ENCODE results near the gene NUDCD3. TPM values are rescaled to one million over a fixed set of nuclear protein-coding genes. Genes with fewer than 3 reads are reported as not detected.

Gene NUDCD3
- total RNA-seq, 1 donor from 2014 or later = 90.3 TPM

DNA sequence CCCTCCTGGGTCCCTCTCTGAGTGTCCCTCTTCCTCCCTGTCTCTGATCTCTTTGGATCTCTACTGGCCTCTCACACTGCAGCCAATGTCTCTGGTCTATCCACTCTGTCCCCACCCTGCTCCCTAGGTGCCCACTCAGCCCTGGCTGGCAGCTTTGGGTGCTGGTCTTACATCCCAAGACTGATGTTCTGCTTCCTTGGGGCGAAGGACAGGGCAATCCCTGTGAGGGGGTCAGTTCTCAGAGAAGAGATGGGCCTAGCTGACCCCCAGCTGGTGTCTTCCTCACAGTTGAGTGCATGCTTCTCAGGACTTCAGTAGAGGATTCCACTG, 113.4 kb downstream of the NUDCD3 start:
- intact Hi-C loops (cut with DNase I) = no loop called here
- DNase-seq (ENCODE audit: low spot score) = no peak

DNA sequence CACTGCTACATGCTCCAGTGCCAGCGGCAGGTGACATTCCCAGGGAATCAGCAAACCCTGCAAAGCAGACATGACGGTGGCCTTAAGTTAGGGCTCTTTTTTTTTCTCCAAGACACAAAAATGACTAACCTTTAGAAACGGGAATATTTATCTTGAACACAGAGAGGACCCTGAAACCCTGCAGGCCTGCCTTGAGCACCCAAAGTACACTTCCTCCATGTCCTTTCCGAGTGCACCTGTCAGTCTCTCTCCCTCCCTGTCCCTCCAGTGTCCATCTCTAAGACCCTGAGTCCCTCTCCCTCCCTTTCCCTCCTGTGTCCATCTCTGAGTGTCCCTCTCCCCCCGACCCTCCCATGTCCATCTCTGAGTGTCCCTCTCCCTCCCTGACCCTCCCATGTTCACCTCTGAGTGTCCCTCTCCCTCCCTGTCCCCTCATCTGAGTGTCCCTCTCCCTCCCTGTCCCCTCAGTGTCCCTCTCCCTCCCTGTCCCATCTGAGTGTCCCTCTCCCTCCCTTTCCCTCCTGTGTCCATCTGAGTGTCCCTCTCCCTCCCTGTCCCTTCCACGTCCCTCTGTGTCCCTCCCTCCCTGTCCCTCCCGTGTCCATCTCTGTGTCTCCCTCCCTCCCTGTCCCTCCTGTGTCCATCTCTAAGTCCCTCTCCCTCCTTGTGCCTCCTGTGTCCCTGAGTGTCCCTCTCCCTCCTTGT, 113.9 kb downstream of the NUDCD3 start:
- intact Hi-C loops (cut with DNase I) = no loop called here
- no peak for DNase-seq (ENCODE audit: low spot score)

DNA sequence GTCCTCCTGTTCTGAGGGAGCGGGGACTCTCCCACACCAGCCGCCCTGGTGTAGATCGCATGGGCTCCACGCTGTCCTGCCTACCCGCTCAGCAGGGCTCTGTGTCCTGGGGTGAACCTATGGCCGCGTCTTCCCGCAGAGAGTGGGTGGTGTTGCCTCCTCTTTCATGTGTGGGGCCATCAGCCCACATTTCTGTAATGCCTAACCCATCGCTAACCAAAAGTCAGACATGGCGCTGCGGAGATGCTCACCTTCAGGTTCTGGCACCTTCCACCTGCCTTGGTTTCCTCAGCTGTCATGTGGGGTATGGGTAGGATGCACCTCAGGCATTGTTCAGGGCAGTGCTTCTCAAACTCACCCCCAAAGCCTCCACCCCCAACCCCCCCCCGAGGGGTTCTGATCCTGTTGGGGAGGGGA, 114.5 kb downstream of the NUDCD3 start:
- intact Hi-C loops (cut with DNase I) = no loop called here
- DNase-seq (ENCODE audit: low spot score) = peak; percentile 57

DNA sequence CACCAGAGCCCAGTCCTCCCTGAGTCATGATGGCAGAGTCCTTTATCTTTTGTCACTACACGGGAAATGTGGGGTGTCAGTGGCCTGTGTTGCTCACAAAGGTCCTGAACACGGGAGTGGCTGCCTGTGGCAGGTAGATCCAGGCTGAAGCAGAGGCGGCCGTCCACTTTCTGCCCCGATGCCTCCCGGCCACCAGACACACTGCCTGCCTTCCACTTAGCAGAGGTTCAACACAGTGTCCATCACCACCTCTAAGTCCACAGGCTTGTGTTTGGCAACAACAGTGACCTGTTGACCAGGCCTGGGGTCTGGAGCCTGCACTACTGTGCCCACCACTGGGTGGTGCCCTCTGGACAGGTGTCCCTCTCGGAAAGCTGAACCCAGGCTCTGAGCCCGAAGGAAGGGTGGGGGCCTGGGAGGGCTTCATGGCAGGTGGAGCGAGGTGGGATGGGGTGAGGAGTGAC, 115.2 kb downstream of the NUDCD3 start:
- peak; percentile 70 for DNase-seq (ENCODE audit: low spot score)
- intact Hi-C loops (cut with DNase I) = no loop called here

- peak; percentile 66 for DNase-seq (ENCODE audit: low spot score)
- intact Hi-C loops (cut with DNase I) = no loop called here
Measured at GRCh38 chr7:44374007-44374763, 116.3 kb downstream of the NUDCD3 start.

- DNase-seq (ENCODE audit: low spot score) = peak; percentile 66
- intact Hi-C loops (cut with DNase I) = no loop called here
Measured at GRCh38 chr7:44373418-44373740, 117.1 kb downstream of the NUDCD3 start.

- intact Hi-C loops (cut with DNase I) = no loop called here
- no peak for DNase-seq (ENCODE audit: low spot score)
Measured at GRCh38 chr7:44372560-44373417, 117.7 kb downstream of the NUDCD3 start.

GRCh38 chr7:44368885-44369284, 121.6 kb downstream of the NUDCD3 start:
- intact Hi-C loops (cut with DNase I) = loop anchor here (10.0 kb wide), 1 partner anchor 134 kb away; no protein-coding TSS in a partner anchor
- no peak for DNase-seq (ENCODE audit: low spot score)

- intact Hi-C loops (cut with DNase I) = loop anchor here (10.0 kb wide), 1 partner anchor 134 kb away; no protein-coding TSS in a partner anchor
- no peak for DNase-seq (ENCODE audit: low spot score)
Measured at GRCh38 chr7:44368455-44368854, 122.0 kb downstream of the NUDCD3 start.

DNA sequence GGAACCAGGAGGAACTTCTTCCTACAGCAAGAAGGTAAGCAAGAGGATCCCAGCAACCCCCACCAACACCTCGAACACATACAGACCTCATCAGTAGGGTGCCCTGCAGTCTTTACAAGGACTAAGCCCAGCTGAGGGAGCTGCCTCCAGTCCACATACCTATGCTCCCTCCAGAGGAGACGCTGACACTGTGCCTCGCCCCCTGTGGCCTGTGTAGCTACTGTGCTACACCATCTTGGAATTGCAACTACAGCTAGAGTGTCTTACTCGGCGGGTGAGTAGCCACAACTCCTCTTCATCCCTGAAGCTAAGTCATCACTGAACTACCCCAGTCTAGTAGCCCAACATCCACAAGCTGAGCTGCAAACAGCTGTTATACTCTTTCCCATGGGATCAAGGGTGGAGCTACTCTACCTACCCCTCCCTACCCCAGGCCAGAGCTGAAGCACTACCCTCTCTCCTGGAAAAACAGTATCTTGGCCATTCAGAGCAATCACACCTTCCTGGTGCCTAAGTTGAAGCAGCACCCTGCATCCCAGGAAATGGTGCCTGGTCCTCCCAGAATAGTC, 122.9 kb downstream of the NUDCD3 start:
- DNase-seq (ENCODE audit: low spot score) = no peak
- intact Hi-C loops (cut with DNase I) = loop anchor here (10.0 kb wide), 1 partner anchor 133 kb away; no protein-coding TSS in a partner anchor

GRCh38 chr7:44366986-44367385, 123.5 kb downstream of the NUDCD3 start:
- DNase-seq (ENCODE audit: low spot score) = no peak
- intact Hi-C loops (cut with DNase I) = loop anchor here (10.0 kb wide), 1 partner anchor 132 kb away; no protein-coding TSS in a partner anchor

- no peak for DNase-seq (ENCODE audit: low spot score)
- intact Hi-C loops (cut with DNase I) = no loop called here
Measured at GRCh38 chr7:44353668-44354067, 136.8 kb downstream of the NUDCD3 start.

- no peak for DNase-seq (ENCODE audit: low spot score)
- intact Hi-C loops (cut with DNase I) = no loop called here
Measured at GRCh38 chr7:44348851-44349781, 141.3 kb downstream of the NUDCD3 start.

- intact Hi-C loops (cut with DNase I) = no loop called here
- DNase-seq (ENCODE audit: low spot score) = no peak
Measured at GRCh38 chr7:44348300-44348699, 142.2 kb downstream of the NUDCD3 start.

- intact Hi-C loops (cut with DNase I) = no loop called here
- DNase-seq (ENCODE audit: low spot score) = no peak
Measured at GRCh38 chr7:44347546-44348114, 142.8 kb downstream of the NUDCD3 start.

DNA sequence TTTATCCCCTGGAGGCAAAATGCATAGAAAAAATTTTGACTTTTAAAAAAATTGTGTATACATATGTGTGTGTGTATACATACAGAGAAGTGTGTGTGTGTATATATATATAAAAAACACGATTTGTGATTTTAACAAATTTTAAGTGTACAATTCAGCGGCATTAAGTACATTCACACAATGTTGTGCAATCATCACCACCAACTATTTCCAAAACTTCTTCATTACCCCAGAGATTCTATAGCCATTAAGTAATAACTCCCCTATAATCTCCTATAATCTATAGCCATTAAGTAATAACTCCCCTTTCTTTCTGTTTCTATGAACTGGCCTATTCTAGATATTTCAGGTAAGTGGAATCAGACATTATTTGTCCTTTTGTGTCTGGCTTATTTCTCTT, 144.4 kb downstream of the NUDCD3 start:
- no peak for DNase-seq (ENCODE audit: low spot score)
- intact Hi-C loops (cut with DNase I) = no loop called here

- DNase-seq (ENCODE audit: low spot score) = no peak
- intact Hi-C loops (cut with DNase I) = no loop called here
Measured at GRCh38 chr7:44341401-44341800, 149.1 kb downstream of the NUDCD3 start.

DNA sequence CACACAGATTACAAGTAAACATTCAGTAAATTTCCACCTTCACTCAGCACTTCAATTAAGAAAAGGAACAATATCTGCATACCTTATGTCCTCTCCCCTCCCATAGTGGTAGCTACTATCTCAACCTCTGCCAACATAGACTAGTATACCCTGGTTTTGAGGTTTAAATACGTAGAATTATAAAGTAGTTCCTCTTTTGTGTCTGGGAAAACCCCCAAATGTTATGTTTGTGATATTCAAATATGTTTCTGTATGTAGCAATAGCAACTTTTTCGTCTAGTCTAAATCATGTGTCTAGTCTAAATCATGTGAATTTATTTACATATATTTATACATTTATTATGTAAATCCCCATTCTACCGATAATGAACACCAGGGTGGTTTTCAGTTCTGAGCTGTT, 151.9 kb downstream of the NUDCD3 start:
- DNase-seq (ENCODE audit: low spot score) = no peak
- intact Hi-C loops (cut with DNase I) = loop anchor here (10.0 kb wide), 1 partner anchor 136 kb away; no protein-coding TSS in a partner anchor
